ENCODE data around the gene CAV2.
"Not testable (repeated sequence)": the region's sequence is repeated elsewhere in the genome, so short reads cannot be mapped to it uniquely, and the experiment has no call there.

Gene CAV2, protein sequence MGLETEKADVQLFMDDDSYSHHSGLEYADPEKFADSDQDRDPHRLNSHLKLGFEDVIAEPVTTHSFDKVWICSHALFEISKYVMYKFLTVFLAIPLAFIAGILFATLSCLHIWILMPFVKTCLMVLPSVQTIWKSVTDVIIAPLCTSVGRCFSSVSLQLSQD

DNA sequence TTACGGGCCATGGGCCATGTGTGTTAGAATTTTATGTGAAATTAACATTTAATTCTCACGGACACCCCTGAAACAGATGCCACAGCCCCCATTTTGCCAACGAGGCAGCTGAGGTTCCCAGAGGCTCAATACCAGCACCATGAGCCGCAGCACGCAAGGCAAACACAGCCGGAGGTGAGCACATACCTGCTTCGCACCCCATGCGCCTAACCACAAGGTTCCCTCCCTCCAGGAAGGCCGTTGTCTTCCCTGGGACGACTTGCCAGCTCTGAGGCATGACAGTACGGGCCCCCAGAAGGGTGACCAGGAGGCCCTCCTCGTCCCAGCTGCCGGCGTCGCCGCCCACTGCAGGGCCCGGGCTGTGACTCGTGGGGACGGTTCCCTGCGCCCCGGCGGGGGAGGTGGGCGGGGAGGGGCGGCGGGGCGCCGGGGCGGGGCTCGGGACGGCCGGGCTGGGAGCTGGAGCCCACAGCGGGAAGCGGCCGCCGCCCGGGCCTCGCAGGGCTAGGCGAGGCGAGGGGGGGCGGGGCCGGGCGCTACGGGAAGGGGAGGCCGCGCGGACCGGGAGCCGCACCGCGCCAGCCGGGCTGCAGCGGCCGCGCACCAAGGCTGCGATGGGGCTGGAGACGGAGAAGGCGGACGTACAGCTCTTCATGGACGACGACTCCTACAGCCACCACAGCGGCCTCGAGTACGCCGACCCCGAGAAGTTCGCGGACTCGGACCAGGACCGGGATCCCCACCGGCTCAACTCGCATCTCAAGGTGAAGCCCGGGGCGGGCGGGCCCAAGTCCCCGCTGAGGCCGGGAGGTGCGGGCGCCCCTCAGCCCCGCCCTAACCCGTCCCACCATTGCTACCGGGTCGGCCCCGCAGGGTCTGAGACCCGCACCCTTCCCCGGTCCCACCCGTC, at the start of gene CAV2:
Gene CAV2, plus strand, starts transcription at position 571 of the 910 bp plus-strand sequence. Its CDS starts 44 bp downstream, at position 615.
- no peak for DNase-seq (ENCODE audit: low read depth)

DNA sequence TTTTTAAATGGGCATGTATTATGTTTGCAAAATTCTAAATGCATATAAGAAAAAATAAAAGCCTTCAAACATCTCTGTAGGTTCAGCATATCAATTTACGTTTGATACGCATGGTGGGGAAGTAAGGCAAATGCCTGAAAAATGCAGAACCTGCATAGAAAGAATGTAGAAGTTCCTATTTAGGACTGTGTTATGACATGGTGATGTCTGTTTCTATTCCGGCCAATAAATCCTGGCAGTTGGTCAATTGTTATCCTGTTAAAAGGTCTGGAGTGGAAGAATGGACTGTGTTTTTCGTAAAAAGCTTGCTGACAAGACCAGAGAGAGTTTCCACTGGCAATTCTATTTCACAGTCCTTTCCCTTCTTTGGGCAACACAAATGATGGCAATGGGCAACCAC, 49.6 kb upstream of the CAV2 start:
- no peak for DNase-seq (ENCODE audit: low read depth)

DNA sequence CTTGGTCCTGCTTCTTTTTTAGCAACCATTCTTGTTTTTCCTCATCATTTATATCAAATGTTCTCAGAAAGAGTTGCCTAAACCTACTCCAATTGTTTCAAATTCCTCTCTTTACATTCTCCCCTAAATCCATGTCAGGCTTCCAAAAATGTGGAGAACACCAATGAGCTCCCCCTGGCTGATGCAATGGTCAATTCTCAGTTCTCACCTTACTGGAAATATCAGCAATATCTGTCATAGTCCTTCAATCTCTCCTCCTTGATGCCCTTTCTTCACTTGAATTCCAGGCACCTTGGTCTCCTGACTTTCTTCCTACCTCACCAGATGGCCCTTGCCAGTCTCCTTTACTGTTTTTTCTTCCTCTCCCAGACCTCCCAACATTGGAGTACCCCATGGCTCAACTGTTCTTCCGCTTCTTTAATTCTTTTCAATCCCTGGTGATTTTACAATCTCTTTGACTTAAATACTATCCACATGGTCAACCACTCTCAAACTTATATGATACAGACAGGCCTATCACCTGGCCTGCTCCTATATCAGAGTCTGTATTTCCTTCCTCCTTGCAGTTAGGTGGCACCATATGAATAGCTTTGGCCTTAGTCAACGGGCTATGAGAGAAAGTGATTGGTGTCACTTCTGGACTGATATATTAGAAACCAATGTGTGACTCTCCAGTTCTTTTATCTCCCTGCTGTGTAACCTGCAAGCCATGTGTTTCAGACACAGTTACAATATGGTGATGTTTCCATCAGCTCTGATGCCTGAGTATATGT, 47.4 kb upstream of the CAV2 start:
- no peak for DNase-seq (ENCODE audit: low read depth)

- DNase-seq (ENCODE audit: low read depth), result no peak
These were observed 45.2 kb upstream of the CAV2 start for GRCh38 chr7:116454377-116454776.

DNA sequence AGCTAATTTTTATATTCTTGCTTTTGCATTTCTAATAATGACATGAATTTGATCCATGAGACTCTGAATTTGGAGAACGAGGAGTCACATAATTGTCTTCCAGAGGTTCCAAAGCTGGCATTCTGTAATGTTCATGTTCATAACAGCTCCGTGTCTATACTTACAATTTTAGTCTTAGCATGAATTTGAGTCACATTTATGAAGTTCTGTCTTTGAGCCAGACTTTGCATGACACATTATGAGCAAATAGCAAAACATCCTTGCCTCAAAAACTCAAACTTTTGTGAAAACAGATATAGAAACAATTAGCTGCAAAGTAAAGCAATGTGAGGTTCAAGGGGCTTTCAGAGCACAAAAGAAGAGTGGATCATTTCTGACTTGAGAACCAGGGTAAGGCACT, 44.5 kb upstream of the CAV2 start:
- DNase-seq (ENCODE audit: low read depth), result no peak

DNA sequence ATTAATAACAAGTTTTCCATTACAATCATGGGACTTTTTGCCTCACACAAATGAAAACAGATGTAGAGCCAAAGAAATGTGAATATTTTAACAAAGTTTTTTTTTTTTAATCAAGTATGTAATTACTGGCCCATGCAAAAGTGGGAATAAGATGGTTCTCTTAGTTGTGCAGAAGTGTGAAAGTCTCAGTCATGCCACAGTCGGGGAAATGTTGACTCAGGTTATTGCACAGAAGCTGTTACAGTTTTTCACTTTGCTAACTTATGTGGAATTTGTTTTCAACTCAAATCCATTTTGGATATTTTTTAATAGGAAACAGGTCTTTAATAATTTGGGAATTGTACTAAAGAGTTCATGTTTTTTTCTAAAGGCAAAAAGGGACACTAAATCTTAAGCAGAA, 44.0 kb upstream of the CAV2 start:
- DNase-seq (ENCODE audit: low read depth), result no peak

DNA sequence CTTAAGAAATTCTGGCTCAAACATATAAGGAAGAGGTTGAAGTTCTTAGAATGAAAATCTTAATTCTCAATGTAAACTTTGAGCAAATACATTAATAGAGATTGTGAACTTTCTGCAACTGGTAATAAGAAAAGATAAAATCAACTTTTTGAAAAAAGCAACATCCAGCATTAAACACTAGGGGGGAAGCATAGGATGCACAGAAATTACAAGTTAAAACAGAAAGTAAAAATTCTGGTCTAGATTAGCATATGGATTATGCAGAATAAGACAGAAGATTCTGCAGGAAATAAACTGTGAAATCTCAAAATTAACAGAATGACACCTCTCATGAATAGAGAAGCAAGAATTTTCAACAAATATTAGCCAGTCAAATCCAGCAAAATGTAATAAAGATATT, 38.0 kb upstream of the CAV2 start:
- DNase-seq (ENCODE audit: low read depth), result no peak

GRCh38 chr7:116463956-116464355, 35.6 kb upstream of the CAV2 start:
- DNase-seq (ENCODE audit: low read depth), result no peak

GRCh38 chr7:116464375-116464774, 35.2 kb upstream of the CAV2 start:
- DNase-seq (ENCODE audit: low read depth), result no peak

GRCh38 chr7:116465125-116465524, 34.4 kb upstream of the CAV2 start:
- no peak for DNase-seq (ENCODE audit: low read depth)

GRCh38 chr7:116468534-116468933, 31.0 kb upstream of the CAV2 start:
- no peak for DNase-seq (ENCODE audit: low read depth)

DNA sequence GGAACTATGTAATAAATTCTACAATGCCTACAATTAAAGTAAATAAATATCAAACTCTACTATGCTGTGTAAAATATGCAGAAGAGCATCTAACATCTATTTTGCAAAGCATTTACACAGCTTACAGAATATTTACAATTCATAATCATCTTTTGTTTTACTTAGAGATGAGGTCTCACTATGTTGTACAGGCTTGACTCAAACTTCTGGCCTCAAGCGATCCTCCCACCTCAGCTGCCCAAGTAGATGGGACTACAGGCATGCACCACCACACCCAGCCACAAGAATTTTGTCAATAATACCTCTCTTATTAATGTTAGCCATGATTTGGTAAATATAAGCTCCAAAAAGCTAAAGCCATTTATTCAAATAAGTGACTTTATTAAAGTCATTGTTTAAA, 21.9 kb upstream of the CAV2 start:
- no peak for DNase-seq (ENCODE audit: low read depth)

- no peak for DNase-seq (ENCODE audit: low read depth)
These were observed 20.7 kb upstream of the CAV2 start for GRCh38 chr7:116478834-116479233.

GRCh38 chr7:116483271-116483942, 16.1 kb upstream of the CAV2 start:
- DNase-seq (ENCODE audit: low read depth), result no peak

DNA sequence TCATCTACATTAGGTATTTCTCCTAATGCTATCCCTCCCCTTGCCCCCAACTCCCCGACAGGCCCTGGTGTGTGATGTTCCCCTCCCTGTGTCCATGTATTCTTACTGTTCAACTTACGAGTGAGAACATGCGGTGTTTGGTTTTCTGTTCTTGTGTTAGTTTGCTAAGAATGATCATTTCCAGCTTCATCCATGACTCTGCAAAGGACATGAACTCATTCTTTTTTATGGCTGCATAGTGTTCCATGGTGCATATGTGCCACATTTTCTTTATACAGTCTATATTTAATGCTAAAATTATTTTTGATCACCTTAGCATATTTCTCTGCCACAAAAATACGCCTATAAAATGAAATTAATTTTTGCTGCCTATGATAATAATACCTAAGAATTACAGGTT, 15.1 kb upstream of the CAV2 start:
- DNase-seq (ENCODE audit: low read depth), result not testable (repeated sequence)

- no peak for DNase-seq (ENCODE audit: low read depth)
These were observed 11.5 kb upstream of the CAV2 start for GRCh38 chr7:116487907-116488521.

GRCh38 chr7:116490351-116490750, 9.2 kb upstream of the CAV2 start:
- no peak for DNase-seq (ENCODE audit: low read depth)

GRCh38 chr7:116491887-116492653, 7.5 kb upstream of the CAV2 start:
- no peak for DNase-seq (ENCODE audit: low read depth)

DNA sequence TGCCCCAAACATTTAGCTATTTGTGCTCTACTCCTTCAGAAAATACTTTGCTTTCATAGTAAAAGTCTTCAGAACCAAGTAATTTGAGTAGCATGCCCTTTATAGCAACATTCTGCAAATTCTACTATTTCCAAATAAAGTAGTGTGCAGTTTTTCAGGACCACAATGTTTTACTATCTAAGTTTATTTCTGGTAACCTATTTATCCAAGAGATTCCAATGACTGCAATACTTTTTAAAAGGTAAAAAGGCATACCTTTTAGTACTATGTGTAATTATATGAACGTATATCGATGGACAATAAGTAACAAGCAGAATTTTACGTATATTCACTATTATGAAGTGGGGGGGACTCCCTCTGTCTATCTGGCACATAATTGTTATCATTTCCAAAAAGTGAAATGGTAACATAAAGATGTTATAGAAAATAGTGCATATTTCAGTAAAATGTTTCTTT, 6.9 kb upstream of the CAV2 start:
- DNase-seq (ENCODE audit: low read depth), result no peak

DNA sequence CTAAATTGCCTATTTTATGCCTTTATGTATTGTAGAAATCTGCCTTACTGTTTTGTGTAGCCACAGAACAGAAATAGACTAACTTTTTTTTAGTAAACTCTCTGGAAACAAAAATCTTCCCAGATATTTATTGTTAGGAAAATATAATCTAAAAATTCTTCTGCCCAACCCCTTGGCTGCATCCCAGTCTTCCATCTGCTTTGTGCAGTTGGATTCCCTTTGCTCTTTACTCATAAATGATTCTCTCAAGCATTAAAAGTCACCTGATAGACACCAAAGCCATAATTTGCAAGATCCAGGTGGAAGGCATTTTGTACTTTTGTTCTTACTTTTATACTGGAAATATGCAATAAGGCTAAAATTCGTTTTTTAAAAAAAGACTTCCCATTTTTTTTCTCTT, 6.1 kb upstream of the CAV2 start:
- no peak for DNase-seq (ENCODE audit: low read depth)

- DNase-seq (ENCODE audit: low read depth), result no peak
These were observed 5.1 kb upstream of the CAV2 start for GRCh38 chr7:116494472-116494871.
